Amygdala (tissue), 56 donors: Measurements from ENCODE around the gene SULF2.

Source experiments
- DNase-seq, 56 donors: peaks; one replicate each; lab custom pipeline; 2025; lab: John Stamatoyannopoulos, UW

SULF2 gene

GRCh38 chr20:47765691-47766594 is 19.3 kb downstream of the SULF2 start:
- DNase-seq = no peak

- no peak for DNase-seq
Observed at GRCh38 chr20:47765271-47765670, 20.0 kb downstream of the SULF2 start.

GRCh38 chr20:47764154-47764733 is 21.0 kb downstream of the SULF2 start:
- DNase-seq = no peak

GRCh38 chr20:47762699-47763268 is 22.5 kb downstream of the SULF2 start:
- DNase-seq = peak in 5 of 56 donors; percentile 7 to 36 (median 21)

GRCh38 chr20:47761482-47762047 is 23.7 kb downstream of the SULF2 start:
- DNase-seq = no peak

- no peak for DNase-seq
Observed at GRCh38 chr20:47760686-47761481, 24.4 kb downstream of the SULF2 start.

GRCh38 chr20:47758517-47759450 is 26.5 kb downstream of the SULF2 start:
- DNase-seq = no peak

- DNase-seq = no peak
Observed at GRCh38 chr20:47757145-47758035, 27.9 kb downstream of the SULF2 start.

- no peak for DNase-seq
Observed at GRCh38 chr20:47754946-47755652, 30.2 kb downstream of the SULF2 start.

GRCh38 chr20:47754388-47754715 is 30.9 kb downstream of the SULF2 start:
- DNase-seq = no peak

- DNase-seq = no peak
Observed at GRCh38 chr20:47753576-47754387, 31.5 kb downstream of the SULF2 start.

- no peak for DNase-seq
Observed at GRCh38 chr20:47751449-47751848, 33.8 kb downstream of the SULF2 start.

GRCh38 chr20:47749339-47749738 is 35.9 kb downstream of the SULF2 start:
- DNase-seq = no peak

GRCh38 chr20:47748823-47749222 is 36.5 kb downstream of the SULF2 start:
- DNase-seq = no peak

GRCh38 chr20:47748069-47748468 is 37.2 kb downstream of the SULF2 start:
- no peak for DNase-seq

GRCh38 chr20:47747669-47748031 is 37.6 kb downstream of the SULF2 start:
- DNase-seq = peak in 5 of 56 donors; percentile 7 to 17 (median 11)

- DNase-seq = no peak
Observed at GRCh38 chr20:47744803-47745202, 40.5 kb downstream of the SULF2 start.
